Breast epithelium (tissue), 4 donors: ENCODE results near the gene LY6G6D. TPM values are rescaled to one million over a fixed set of nuclear protein-coding genes. Genes with fewer than 3 reads are reported as not detected.

Experiments
- DNase-seq, 2 donors: peaks; one replicate each; pipeline ENCODE4 v3.0.0-alpha.2; 2019; ENCODE audit warnings: low spot score in 2 of 2
- H3K27ac ChIP-seq, 2 donors: fragments of 200-600 bp; sonication (generic) in 1 of 2; one replicate each; pipeline ENCODE4 v1.5.1; 2016 to 2019; ENCODE audit warnings: mild to moderate bottlenecking in 1 of 2
- H3K27me3 ChIP-seq, 2 donors: fragments of 200-600 bp; sonication (generic) in 1 of 2; one replicate each; pipeline versions ENCODE4 v1.5.1 to v1.6.0; 2017 to 2019; ENCODE audit warnings: control low read depth in 1 of 2, mild to moderate bottlenecking in 1 of 2
- H3K36me3 ChIP-seq: fragments of 200-600 bp; one replicate; pipeline ENCODE4 v1.5.1; 2019
- H3K4me1 ChIP-seq, 2 donors: fragments of 200-600 bp; sonication (generic); one replicate each; pipeline ENCODE4 v1.5.1; 2016 to 2019; ENCODE audit warnings: control low read depth in 1 of 2
- H3K4me3 ChIP-seq, 3 donors: fragments of 200-600 bp; sonication (generic); 1 replicate in 2 of 3; 2 replicates in 1 of 3; pipeline ENCODE4 v1.5.1; 2016 to 2019; ENCODE audit warnings: mild to moderate bottlenecking in 3 of 3, moderate library complexity in 2 of 3
- H3K9me3 ChIP-seq, 2 donors: fragments of 200-600 bp; sonication (generic) in 1 of 2; one replicate each; pipeline ENCODE4 v1.5.1; 2016 to 2019; ENCODE audit warnings: control low read depth in 1 of 2
- POLR2A ChIP-seq: fragments of 450-650 bp; IDR thresholded peaks from one replicate; pipeline ENCODE4 v1.6.1; 2016; ENCODE audit warnings: antibody characterized with exemption, mild to moderate bottlenecking, moderate library complexity
- POLR2AphosphoS5 ChIP-seq, 3 donors: sonication (generic); formaldehyde crosslinking; IDR thresholded peaks; one replicate each; pipeline ENCODE4 v1.6.1; 2017; ENCODE audit warnings: antibody characterized with exemption in 3 of 3
- intact Hi-C: fragments of 100-400 bp; cut with DNase I; formaldehyde crosslinking; loops from one replicate; pipeline ENCODE4 v1.15.1; 2023; ENCODE audit warnings: low total_unique reads
- total RNA-seq, 3 donors: library from RNA; depleted of rRNA; stranded (reverse); fragments of >200 nt; gene quantifications; one replicate each; pipeline ENCODE4 v1.1.0, GENCODE V29; 2016
- TF ChIP-seq, protein P1 (sequence below), 3 donors: fragments of 450-650 bp; IDR thresholded peaks; one replicate each; pipeline ENCODE4 v1.5.1; 2016 to 2017; ENCODE audit warnings: antibody characterized with exemption in 3 of 3, mild to moderate bottlenecking in 3 of 3, moderate library complexity in 3 of 3

The LY6G6D gene
- total RNA-seq, 3 donors from 2014 or later: not detected

DNA sequence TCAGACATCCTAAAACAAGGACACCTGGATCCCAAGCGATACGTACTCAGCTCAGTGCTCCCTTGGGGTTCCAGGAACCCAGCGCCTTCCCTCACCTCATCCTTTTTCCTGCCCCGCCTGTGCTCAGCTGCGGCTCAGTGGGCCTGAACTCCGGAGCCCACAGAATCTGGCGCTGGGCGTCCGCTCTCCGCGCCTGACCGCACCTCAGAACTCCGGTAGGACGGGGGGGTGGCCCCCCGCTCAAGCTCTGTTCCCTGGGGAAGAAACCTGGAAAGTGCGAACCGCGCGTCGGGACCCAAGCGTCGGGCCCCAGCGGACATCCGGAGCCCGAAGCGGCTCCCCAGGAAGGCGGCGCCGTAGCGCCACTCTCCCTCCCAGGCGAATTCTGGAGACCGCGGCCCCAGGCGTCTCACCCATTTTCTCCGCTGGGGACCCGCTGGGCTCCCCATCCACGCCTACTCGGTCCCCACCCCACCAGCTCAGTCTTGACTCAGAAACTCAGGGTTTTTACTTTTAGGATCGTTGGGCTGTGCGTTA, 33.9 kb upstream of the LY6G6D start:
- H3K36me3 ChIP-seq: no peaks in the 10 kb centered on the region
- intact Hi-C loops: loop anchor here (5.0 kb wide), 1 partner anchor 156 kb away; no protein-coding TSS in a partner anchor
- no peaks in the 10 kb centered on the region for H3K4me1 ChIP-seq
- peak overlapping the region; percentile 73 to 79 for H3K27ac ChIP-seq
- TF ChIP-seq POLR2A (no peak), POLR2AphosphoS5 (IDR thresholded peaks at IDR 0.05) (no peak)
- TF ChIP-seq, protein P1, sequence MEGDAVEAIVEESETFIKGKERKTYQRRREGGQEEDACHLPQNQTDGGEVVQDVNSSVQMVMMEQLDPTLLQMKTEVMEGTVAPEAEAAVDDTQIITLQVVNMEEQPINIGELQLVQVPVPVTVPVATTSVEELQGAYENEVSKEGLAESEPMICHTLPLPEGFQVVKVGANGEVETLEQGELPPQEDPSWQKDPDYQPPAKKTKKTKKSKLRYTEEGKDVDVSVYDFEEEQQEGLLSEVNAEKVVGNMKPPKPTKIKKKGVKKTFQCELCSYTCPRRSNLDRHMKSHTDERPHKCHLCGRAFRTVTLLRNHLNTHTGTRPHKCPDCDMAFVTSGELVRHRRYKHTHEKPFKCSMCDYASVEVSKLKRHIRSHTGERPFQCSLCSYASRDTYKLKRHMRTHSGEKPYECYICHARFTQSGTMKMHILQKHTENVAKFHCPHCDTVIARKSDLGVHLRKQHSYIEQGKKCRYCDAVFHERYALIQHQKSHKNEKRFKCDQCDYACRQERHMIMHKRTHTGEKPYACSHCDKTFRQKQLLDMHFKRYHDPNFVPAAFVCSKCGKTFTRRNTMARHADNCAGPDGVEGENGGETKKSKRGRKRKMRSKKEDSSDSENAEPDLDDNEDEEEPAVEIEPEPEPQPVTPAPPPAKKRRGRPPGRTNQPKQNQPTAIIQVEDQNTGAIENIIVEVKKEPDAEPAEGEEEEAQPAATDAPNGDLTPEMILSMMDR (IDR thresholded peaks at IDR 0.05): no peak
- H3K9me3 ChIP-seq: no peaks in the 10 kb centered on the region
- H3K27me3 ChIP-seq: no peaks in the 10 kb centered on the region
- peak overlapping the region; percentile 45 to 75 (median 58) for H3K4me3 ChIP-seq
- DNase-seq: no peak

DNA sequence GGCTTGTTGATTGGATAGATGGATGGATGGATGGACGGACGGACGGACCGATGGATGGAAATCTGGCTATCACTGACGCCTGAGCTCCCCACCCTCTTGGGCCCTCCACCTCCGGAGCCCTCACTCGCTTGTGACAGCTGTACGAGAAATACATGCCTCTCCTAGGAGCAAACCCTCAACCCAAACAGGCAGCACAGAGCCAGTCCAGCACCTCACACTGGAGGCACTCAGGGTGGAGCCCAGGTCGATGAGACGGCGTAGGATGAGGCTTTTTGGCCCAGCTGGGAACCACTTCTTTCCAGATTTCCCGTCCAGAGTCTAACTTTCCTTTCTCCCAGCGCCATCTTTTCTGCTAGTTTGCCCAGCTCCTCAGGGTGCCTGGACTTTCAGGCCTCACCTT, 31.6 kb upstream of the LY6G6D start:
- no peak for DNase-seq
- H3K4me3 ChIP-seq: no peak overlapping the region

DNA sequence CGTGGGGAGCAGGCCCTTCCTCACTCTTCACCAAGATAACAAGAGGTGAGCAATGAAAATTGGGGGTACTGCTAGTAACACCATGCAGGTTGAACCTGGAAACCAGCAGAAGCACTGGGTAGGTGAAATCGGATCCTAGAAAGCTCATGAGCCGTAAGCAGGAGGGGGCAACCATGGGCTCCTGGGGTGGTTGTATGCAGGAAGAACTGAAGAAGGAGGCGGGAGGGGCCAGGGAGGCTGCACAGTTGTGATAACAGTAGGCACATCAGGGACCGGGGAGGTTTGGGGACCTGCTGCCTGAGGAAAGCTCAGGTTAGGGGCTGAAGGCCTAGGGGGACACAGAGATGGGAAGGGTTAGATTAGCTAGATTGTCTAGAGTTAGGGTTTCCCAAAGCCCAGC, 28.7 kb upstream of the LY6G6D start:
- TF ChIP-seq, protein P1 (IDR thresholded peaks at IDR 0.05): no peak
- TF ChIP-seq POLR2A (no peak), POLR2AphosphoS5 (IDR thresholded peaks at IDR 0.05) (no peak)
- intact Hi-C loops: no loop called here
- peaks cover 8% of the 10 kb centered on the region for H3K36me3 ChIP-seq
- H3K27ac ChIP-seq: no peak overlapping the region
- no peaks in the 10 kb centered on the region for H3K27me3 ChIP-seq
- no peaks in the 10 kb centered on the region for H3K4me1 ChIP-seq
- no peak overlapping the region for H3K4me3 ChIP-seq
- H3K9me3 ChIP-seq: no peaks in the 10 kb centered on the region
- no peak for DNase-seq

More for the DNA sequence above, 31.6 kb upstream of the LY6G6D start:
- Histone ChIP-seq H3K27ac (no peak overlapping the region), H3K9me3 (no peaks in the 10 kb centered on the region), H3K4me1 (no peaks in the 10 kb centered on the region), H3K36me3 (peaks cover 8% of the 10 kb centered on the region), H3K27me3 (no peaks in the 10 kb centered on the region)
- intact Hi-C loops: loop anchor here (5.0 kb wide), 1 partner anchor 154 kb away; no protein-coding TSS in a partner anchor
- TF ChIP-seq POLR2AphosphoS5 (IDR thresholded peaks at IDR 0.05) (no peak), POLR2A (no peak)
- TF ChIP-seq, protein P1 (IDR thresholded peaks at IDR 0.05): no peak

DNA sequence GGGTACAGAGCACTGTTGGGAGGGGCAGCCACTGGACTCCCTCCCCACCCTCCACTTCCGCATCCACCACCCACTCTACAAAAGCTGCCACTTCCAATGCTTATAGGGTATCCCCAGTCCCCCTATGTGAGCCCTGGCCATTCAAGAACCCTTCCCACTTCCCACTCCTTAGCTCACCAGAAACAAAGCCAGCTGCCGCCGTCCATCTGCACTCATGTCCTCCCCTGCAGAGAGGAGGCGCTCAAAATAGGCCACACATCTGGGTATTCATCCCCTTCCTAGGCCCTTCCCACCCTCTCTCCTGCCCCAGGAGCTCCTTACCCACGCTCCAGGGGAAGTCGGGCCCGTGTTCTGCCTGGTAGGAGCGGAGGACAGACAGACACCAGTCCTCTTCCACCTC, 27.8 kb upstream of the LY6G6D start:
- no peaks in the 10 kb centered on the region for H3K27me3 ChIP-seq
- H3K9me3 ChIP-seq: no peaks in the 10 kb centered on the region
- H3K4me1 ChIP-seq: no peaks in the 10 kb centered on the region
- no peak for TF ChIP-seq POLR2AphosphoS5 (IDR thresholded peaks at IDR 0.05)
- TF ChIP-seq, protein P1 (IDR thresholded peaks at IDR 0.05): no peak
- TF ChIP-seq POLR2A: no peak
- H3K27ac ChIP-seq: no peak overlapping the region
- peaks cover 8% of the 10 kb centered on the region for H3K36me3 ChIP-seq
- no peak overlapping the region for H3K4me3 ChIP-seq
- intact Hi-C loops: no loop called here
- DNase-seq: no peak

DNA sequence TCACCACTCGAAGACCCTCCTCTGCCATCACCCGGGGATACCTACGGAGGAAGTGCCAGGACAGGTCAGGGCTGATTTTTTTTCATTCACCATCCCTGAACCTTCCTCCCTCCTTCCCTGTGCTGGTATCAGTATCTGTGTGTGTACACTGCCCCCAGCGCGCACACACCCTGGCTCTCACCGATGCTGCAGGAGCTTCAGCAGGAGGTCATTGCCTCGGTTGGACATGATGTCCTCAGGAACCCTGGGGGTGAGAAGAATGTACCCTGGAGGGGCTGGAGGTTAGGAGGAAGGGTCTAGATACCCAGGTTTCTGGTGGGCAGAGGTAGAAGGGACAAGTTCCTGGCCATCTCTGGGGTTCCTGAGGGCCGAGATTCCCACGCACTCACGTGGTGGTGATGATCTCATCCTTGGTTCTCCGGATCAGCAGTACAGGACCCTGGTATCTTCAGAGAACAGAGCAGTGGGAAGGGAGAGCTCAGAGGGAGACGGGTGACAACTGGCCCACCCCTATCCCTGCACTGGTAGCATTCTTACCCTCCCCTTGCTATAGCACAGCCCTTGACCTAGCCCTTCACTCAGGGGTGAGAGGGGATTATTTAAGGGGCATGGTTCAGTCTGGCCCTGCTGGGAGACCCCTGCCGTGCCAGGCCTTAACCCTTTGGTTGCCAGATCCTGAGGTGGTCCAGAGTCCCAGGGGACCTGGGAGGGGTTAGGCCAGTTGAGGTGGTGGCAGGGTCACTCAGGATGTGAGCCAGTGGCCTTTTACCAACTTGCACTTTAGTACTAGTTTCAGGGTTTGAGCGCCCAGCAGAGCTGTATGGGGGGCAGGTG, 27.1 kb upstream of the LY6G6D start:
- Histone ChIP-seq H3K4me1 (no peaks in the 10 kb centered on the region), H3K27ac (no peak overlapping the region), H3K9me3 (no peaks in the 10 kb centered on the region), H3K4me3 (no peak overlapping the region), H3K36me3 (peaks cover 8% of the 10 kb centered on the region), H3K27me3 (no peaks in the 10 kb centered on the region)
- intact Hi-C loops: no loop called here
- TF ChIP-seq, protein P1 (IDR thresholded peaks at IDR 0.05): no peak
- TF ChIP-seq POLR2AphosphoS5 (IDR thresholded peaks at IDR 0.05): no peak
- TF ChIP-seq POLR2A: no peak
- no peak for DNase-seq
